ENCODE data around the gene MGAT4B. TPM values are rescaled to one million over a fixed set of nuclear protein-coding genes. Genes with fewer than 3 reads are reported as not detected.

Gene MGAT4B
- total RNA-seq, 1 experiment from 2014 or later = 406 TPM

DNA sequence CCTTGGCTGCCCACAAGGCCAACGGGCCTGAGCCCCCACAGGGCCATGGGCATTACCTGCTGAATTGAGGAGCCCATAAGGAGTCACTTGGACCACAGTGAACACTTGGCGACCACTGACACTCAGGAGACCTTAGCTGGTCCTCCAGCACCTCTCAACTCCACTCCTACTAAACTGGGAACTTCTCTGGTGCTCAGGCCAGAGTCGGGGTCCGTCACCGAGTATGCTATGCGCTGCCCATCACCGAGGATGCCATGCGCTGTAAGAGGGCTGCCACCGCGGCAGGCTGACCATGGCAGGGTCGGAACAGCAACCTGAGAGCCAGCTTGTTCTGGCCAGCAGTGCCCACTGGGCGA is 13.4 kb upstream of the MGAT4B start:
- ATAC-seq (peak; percentile 7), DNase-seq (ENCODE audit: low read depth, low spot score) (no peak)
- in situ Hi-C loops (cut with HindIII; ENCODE audit: low pct_unique_long_range_greater_than_20kb, low sequenced_read_pairs) = no loop called here
- TF ChIP-seq SIN3A (IDR thresholded peaks at IDR 0.05; ENCODE audit: borderline replicate concordance, insufficient read depth, low read depth, low read length) (no peak), TCF7L2 (IDR thresholded peaks at IDR 0.05; ENCODE audit: low read depth, low read length) (no peak), POLR2AphosphoS5 (IDR thresholded peaks at IDR 0.05; ENCODE audit: low read depth, low read length) (no peak)
- TF ChIP-seq, protein P1, sequence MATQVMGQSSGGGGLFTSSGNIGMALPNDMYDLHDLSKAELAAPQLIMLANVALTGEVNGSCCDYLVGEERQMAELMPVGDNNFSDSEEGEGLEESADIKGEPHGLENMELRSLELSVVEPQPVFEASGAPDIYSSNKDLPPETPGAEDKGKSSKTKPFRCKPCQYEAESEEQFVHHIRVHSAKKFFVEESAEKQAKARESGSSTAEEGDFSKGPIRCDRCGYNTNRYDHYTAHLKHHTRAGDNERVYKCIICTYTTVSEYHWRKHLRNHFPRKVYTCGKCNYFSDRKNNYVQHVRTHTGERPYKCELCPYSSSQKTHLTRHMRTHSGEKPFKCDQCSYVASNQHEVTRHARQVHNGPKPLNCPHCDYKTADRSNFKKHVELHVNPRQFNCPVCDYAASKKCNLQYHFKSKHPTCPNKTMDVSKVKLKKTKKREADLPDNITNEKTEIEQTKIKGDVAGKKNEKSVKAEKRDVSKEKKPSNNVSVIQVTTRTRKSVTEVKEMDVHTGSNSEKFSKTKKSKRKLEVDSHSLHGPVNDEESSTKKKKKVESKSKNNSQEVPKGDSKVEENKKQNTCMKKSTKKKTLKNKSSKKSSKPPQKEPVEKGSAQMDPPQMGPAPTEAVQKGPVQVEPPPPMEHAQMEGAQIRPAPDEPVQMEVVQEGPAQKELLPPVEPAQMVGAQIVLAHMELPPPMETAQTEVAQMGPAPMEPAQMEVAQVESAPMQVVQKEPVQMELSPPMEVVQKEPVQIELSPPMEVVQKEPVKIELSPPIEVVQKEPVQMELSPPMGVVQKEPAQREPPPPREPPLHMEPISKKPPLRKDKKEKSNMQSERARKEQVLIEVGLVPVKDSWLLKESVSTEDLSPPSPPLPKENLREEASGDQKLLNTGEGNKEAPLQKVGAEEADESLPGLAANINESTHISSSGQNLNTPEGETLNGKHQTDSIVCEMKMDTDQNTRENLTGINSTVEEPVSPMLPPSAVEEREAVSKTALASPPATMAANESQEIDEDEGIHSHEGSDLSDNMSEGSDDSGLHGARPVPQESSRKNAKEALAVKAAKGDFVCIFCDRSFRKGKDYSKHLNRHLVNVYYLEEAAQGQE (IDR thresholded peaks at IDR 0.05; ENCODE audit: insufficient read depth in 1 of 2, low read depth in 2 of 2, low read length in 1 of 2) = no peak
- TF ChIP-seq, protein P2, sequence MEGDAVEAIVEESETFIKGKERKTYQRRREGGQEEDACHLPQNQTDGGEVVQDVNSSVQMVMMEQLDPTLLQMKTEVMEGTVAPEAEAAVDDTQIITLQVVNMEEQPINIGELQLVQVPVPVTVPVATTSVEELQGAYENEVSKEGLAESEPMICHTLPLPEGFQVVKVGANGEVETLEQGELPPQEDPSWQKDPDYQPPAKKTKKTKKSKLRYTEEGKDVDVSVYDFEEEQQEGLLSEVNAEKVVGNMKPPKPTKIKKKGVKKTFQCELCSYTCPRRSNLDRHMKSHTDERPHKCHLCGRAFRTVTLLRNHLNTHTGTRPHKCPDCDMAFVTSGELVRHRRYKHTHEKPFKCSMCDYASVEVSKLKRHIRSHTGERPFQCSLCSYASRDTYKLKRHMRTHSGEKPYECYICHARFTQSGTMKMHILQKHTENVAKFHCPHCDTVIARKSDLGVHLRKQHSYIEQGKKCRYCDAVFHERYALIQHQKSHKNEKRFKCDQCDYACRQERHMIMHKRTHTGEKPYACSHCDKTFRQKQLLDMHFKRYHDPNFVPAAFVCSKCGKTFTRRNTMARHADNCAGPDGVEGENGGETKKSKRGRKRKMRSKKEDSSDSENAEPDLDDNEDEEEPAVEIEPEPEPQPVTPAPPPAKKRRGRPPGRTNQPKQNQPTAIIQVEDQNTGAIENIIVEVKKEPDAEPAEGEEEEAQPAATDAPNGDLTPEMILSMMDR (IDR thresholded peaks at IDR 0.05) = no peak
- CTCF ChIA-PET = interaction anchor here (1.2 kb wide), 1 partner anchor 57 kb away, joined by 3 read pairs; no protein-coding TSS in a partner anchor
- H3K36me3 ChIP-seq (ENCODE audit: control insufficient read depth, insufficient read depth, low read length) = peaks cover 8% of the 10 kb centered on the region
- no TSS peak for BruUV-seq (replicated peaks)
- H3K4me1 ChIP-seq (ENCODE audit: control insufficient read depth, insufficient read depth, low read length) = peaks cover 54% of the 10 kb centered on the region
- intact Hi-C loops (cut with micrococcal nuclease; ENCODE audit: unreplicated experiment) = no loop called here
- peak overlapping the region; percentile 99 for H3K27ac ChIP-seq (ENCODE audit: low read length)
- no peaks in the 10 kb centered on the region for H3K9me3 ChIP-seq (ENCODE audit: control insufficient read depth, insufficient read depth, low read depth, low read length)
- no peaks in the 10 kb centered on the region for H3K27me3 ChIP-seq (ENCODE audit: control insufficient read depth, insufficient read depth, low read length)
- peak overlapping the region; percentile 39 to 95 for H3K4me3 ChIP-seq (ENCODE audit: low read depth in 2 of 2, low read length in 2 of 2)
- POLR2A ChIA-PET = interaction anchor here (0.6 kb wide), 1 partner anchor 30 kb away, joined by 7 read pairs; no protein-coding TSS in a partner anchor

DNA sequence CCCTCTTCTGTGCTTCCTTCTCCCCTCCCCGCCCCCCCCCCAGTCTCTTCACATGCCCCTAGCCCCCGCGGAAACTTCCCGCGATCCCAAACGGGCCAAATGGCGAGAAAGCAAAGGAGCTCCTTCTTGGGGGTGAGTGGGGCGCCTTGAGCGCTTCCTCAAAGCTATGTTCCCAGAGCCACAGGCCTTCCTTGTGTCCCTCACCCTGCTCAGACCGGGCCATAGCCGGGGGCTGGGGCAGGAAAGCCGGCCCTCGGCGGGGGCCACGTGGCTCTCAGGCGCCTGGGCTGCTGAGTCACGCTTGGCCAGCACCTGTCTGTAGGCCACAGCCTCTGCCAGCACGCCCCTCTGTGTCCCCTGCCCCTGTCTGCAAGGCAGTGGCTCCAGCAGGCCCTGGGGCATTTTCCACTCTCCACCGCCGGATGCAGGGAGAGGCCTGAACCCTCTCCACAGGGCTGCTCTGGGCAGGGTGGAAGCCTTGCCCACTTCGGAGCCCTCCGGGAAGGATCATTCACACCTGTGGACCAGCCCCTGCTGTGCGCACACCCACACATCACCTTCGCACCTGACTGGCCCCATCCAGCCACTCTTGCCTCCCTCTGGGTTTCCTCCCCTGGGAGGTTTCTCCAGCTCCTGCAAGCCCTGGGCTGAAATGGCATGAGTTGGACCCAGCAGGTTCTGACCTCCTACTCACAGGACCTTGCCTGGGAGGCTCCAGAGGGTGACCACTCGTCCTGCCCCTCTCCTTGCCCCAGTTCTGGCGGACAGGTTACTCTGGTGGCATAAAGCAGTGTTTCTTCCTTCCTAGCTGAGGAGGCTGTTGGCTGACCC is 12.8 kb upstream of the MGAT4B start:
- in situ Hi-C loops (cut with HindIII; ENCODE audit: low pct_unique_long_range_greater_than_20kb, low sequenced_read_pairs) = no loop called here

More for the DNA sequence above, 12.8 kb upstream of the MGAT4B start:
- H3K4me3 ChIP-seq (ENCODE audit: low read depth in 2 of 2, low read length in 2 of 2) = no peak overlapping the region
- peaks cover 48% of the 10 kb centered on the region for H3K4me1 ChIP-seq (ENCODE audit: control insufficient read depth, insufficient read depth, low read length)
- POLR2A ChIA-PET = interaction anchor here (0.6 to 1.0 kb wide), 3 partner anchors 8 to 17 kb away, joined by 3 to 17 read pairs (median 11); no protein-coding TSS in a partner anchor
- H3K9me3 ChIP-seq (ENCODE audit: control insufficient read depth, insufficient read depth, low read depth, low read length) = no peaks in the 10 kb centered on the region
- no peaks in the 10 kb centered on the region for H3K27me3 ChIP-seq (ENCODE audit: control insufficient read depth, insufficient read depth, low read length)
- H3K36me3 ChIP-seq (ENCODE audit: control insufficient read depth, insufficient read depth, low read length) = peaks cover 5% of the 10 kb centered on the region; the same call in 1 of the 2 replicates
- intact Hi-C loops (cut with micrococcal nuclease; ENCODE audit: unreplicated experiment) = no loop called here
- DNase-seq (ENCODE audit: low read depth, low spot score) (no peak), ATAC-seq (peak; percentile 37)
- peak overlapping the region; percentile 99 for H3K27ac ChIP-seq (ENCODE audit: low read length)
- TF ChIP-seq POLR2AphosphoS5 (IDR thresholded peaks at IDR 0.05; ENCODE audit: low read depth, low read length) = no peak
- TF ChIP-seq, protein P2 (IDR thresholded peaks at IDR 0.05) = no peak
- TF ChIP-seq TCF7L2 (IDR thresholded peaks at IDR 0.05; ENCODE audit: low read depth, low read length) = no peak
- TF ChIP-seq, protein P1 (IDR thresholded peaks at IDR 0.05; ENCODE audit: insufficient read depth in 1 of 2, low read depth in 2 of 2, low read length in 1 of 2) = no peak
- BruUV-seq (replicated peaks) = no TSS peak
- CTCF ChIA-PET = interaction anchor here (1.2 kb wide), 1 partner anchor 57 kb away, joined by 3 read pairs; no protein-coding TSS in a partner anchor

Data from Panc1 (cell line).